HG02981 (cell line): Measurements from ENCODE around the gene AGAP2.
"Not testable (repeated sequence)": the region's sequence is repeated elsewhere in the genome, so short reads cannot be mapped to it uniquely, and the experiment has no call there.

ENCODE experiments used
- ATAC-seq: cut with Tn5 transposase; IDR thresholded peaks from one replicate; pipeline ENCODE4 v1.9.1; 2021; ENCODE audit warnings: mild to moderate bottlenecking, moderate library complexity; ENCODE audit not compliant: unreplicated experiment

Gene AGAP2

DNA sequence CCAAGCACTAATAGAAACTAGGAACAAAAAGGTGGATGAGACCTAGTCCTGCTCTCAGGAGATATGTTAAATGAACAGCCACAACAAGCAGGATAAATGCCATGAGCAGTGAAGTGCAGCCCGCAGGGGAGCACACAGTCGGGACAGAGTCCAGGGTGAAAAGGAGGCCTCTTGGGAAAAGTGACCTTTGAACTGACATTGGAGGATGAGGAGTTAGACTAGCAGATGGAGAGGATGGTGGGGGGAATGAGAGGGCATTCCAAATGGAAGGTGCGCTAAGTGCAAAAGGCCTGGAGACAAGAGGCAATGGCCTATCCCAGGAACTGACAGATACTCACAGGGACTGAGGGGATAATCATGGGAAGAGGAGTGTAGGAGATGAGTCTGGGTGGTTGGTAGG is 40.1 kb downstream of the AGAP2 start:
- ATAC-seq = no peak

GRCh38 chr12:57697076-57697475 is 41.5 kb downstream of the AGAP2 start:
- no peak for ATAC-seq

DNA sequence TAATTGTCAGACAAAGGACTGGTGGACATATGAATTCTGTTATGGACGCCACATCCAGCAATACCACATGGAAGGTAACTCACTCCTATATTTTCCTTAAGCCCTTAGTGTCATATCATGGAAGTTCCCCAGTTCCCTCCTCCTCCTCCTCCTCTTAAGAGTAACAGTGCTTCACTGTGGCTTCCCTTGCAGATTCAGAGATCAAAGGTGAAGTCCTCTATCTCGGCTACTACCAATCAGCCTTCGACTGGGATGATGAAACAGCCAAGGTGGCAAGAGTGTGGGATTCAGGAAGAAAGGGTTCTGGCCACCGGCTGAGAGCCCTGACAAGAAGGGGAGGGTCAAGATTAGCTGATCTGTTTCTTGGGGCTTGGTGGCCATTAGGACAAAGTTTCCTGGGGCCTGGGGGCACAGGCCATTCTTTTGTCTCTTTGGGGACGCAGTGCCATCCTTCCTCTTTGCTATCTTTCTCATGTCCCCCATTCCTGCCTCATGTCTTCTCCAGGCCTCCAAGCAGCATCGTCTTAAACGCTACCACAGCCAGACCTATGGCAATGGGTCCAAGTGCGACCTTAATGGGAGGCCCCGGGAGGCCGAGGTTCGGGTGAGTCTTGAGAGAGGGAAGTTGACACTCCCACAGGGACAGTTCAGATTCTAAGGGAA is 42.6 kb downstream of the AGAP2 start:
- no peak for ATAC-seq

DNA sequence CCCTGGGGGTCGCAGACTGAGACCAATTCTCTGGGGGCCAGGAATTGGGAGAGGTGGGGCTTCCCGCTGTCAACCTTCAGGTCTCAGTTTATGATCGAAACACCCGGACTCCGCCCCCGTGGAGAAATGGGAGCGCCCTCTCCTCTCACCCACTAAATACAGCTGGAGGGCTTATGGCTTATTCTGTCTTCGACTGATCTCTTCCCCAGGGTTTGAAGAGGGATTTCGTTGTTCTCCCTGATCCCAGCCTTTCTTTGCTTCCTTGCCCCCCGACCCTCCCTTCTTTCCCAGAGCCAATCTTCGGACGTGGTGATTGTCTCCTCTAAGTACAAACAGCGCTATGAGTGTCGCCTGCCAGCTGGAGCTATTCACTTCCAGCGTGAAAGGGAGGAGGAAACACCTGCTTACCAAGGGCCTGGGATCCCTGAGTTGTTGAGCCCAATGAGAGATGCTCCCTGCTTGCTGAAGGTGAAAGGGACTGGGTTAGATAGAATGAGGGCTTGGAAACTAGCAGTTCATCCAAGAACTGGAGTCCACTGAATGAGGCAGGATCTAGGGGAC is 44.0 kb downstream of the AGAP2 start:
- ATAC-seq = no peak

- peak; percentile 97 for ATAC-seq
These were observed 44.7 kb downstream of the AGAP2 start, which contains the start of gene OS9 for GRCh38 chr12:57693659-57694458. TSS of gene OS9 (plus strand) at chr12:57694132. CDS start at chr12:57694162, 30 bp downstream.

- no peak for ATAC-seq
These were observed 45.3 kb downstream of the AGAP2 start for GRCh38 chr12:57693317-57693658.

- no peak for ATAC-seq
These were observed 46.0 kb downstream of the AGAP2 start for GRCh38 chr12:57692500-57692899.

DNA sequence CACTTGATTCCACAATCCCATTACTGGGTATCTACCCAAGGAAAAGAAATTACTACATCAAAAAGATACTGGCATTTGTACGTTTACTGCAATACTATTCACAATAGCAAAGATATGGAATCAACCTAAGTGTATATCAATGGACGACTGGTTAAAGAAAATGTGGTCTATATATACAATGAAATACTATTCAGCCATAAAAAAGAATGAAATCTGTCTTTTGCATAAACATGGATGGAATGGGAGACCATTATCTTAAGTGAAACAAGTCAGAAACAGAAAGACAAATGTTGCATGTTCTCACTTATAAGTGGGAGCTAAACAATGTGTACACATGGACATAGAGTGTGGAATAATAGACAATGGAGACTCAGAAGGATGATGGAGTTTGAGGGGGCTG is 49.6 kb downstream of the AGAP2 start:
- no peak for ATAC-seq

DNA sequence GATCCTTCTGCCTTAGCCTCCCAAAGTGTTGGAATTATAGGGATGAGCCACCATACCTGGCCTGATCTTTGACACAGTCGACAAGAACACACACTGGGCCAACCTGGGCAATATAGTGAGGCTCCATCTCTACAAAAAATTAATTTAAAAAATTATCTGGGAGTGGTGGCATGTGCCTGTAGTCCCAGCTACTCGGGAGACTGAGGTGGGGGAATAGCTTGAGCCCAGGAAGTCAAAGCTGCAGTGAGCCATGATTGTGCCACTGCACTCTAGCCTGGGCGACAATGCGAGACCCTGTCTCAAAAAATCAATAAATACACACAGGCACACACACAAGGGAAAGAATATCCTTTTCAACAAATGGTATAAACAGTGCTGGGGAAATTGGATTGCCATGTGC is 50.7 kb downstream of the AGAP2 start:
- no peak for ATAC-seq

DNA sequence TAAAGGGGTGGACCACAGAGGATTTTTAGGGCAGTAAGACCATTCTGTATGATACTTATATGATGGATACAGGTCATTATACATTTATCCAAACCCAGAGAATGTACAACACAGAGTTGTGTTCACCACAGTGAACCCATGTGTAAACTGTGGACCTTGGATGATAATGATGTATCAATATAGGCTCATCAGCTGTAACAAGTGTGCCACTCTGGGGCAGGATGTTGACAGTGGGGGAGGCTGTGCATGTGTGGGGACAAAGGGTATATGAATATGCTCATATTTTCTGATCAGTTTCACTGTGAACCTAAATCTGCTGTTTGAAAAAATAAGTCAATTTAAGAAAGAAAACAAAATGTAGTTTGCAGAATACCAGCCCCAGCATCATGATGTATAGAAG is 58.8 kb downstream of the AGAP2 start:
- no peak for ATAC-seq

DNA sequence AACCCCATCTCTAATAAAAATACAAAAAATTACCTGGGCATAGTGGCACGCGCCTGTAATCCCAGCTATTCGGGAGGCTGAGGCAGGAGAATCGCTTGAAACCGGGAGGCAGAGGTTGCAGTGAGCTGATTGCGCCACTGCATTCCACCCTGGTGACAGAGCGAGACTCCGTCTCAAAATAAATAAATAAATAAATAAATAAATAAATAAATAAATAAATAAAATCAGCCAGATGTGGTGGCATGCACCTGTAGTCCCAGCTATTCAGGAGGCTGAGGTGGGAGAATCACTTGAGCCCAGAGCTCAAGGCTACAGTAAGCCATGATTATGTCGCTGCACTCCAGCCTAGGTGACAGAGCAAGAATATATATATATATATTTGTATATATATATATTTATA is 60.6 kb downstream of the AGAP2 start:
- not testable (repeated sequence) for ATAC-seq

DNA sequence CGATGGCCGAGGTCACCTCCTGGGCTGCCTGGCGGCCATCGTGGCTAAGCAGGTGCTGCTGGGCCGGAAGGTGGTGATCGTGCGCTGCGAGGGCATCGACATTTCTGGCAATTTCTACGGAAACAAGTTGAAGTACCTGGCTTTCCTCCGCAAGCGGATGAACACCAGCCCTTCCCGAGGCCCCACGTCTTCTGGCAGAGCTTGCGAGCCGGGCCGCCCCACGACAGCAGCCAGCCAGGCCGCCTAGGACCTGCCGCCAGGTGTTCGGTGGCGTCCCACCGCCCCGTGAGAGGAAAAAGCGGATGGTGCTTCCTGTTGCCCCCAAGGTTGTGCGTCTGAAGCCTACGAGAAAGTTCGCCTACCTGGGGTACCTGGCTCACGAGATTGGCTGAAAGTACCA is 63.9 kb downstream of the AGAP2 start:
- ATAC-seq = no peak
